Heart left ventricle (tissue), 16 donors: ENCODE data around the gene DLX2. TPM values are rescaled to one million over a fixed set of nuclear protein-coding genes. Genes with fewer than 3 reads are reported as not detected.
"Not testable (repeated sequence)": the region's sequence is repeated elsewhere in the genome, so short reads cannot be mapped to it uniquely, and the experiment has no call there.

Experiments used
- ATAC-seq, 4 donors: fragments of 200-7000 bp; cut with Tn5 transposase; one replicate each; pipeline ENCODE4 v1.9.1; 2020 to 2022; ENCODE audit warnings: moderate library complexity in 4 of 4, mild to moderate bottlenecking in 3 of 4, moderate number of reproducible peaks in 1 of 4
- DNase-seq, 5 donors: peaks; one replicate each; pipeline ENCODE4 v3.0.0-alpha.2; 2020
- H3K27ac ChIP-seq, 12 donors: fragments of 200-600 bp; sonication (generic) in 4 of 12; one replicate each; pipeline versions ENCODE4 v1.5.0 to v1.8.0; 2016 to 2022; ENCODE audit warnings: mild to moderate bottlenecking in 2 of 12
- H3K27me3 ChIP-seq, 9 donors: fragments of 200-600 bp; sonication (generic) in 2 of 9; one replicate each; pipeline versions ENCODE4 v1.5.1 to v1.8.0; 2016 to 2022; ENCODE audit warnings: mild to moderate bottlenecking in 3 of 9
- H3K36me3 ChIP-seq, 9 donors: fragments of 200-600 bp; sonication (generic) in 2 of 9; one replicate each; pipeline versions ENCODE4 v1.5.0 to v1.8.0; 2018 to 2022; ENCODE audit warnings: mild to moderate bottlenecking in 2 of 9
- H3K4me1 ChIP-seq, 12 donors: fragments of 200-600 bp; sonication (generic) in 4 of 12; one replicate each; pipeline versions ENCODE4 v1.5.0 to v1.8.0; 2016 to 2022; ENCODE audit warnings: mild to moderate bottlenecking in 3 of 12
- H3K4me3 ChIP-seq, 12 donors: fragments of 200-600 bp; sonication (generic) in 4 of 12; one replicate each; pipeline versions ENCODE4 v1.5.0 to v1.8.0; 2017 to 2022; ENCODE audit warnings: mild to moderate bottlenecking in 9 of 12, moderate library complexity in 4 of 12
- H3K9me3 ChIP-seq, 12 donors: fragments of 200-600 bp; sonication (generic) in 4 of 12; one replicate each; pipeline versions ENCODE4 v1.5.0 to v1.8.0; 2016 to 2022; ENCODE audit warnings: mild to moderate bottlenecking in 1 of 12
- CTCF ChIP-seq, 12 donors: fragments of 200-600 bp; sonication (generic) in 4 of 12; IDR thresholded peaks; one replicate each; pipeline versions ENCODE4 v1.5.0 to v1.8.0; 2018 to 2022; ENCODE audit warnings: antibody characterized with exemption in 12 of 12, mild to moderate bottlenecking in 5 of 12
- POLR2A ChIP-seq, 2 donors: fragments of 450-650 bp; IDR thresholded peaks; one replicate each; pipeline ENCODE4 v1.6.1; 2017; ENCODE audit warnings: antibody characterized with exemption in 2 of 2, mild to moderate bottlenecking in 2 of 2, moderate library complexity in 2 of 2
- WGBS, 4 donors: extraction: QIAGEN DNeasy Blood & Tissue Kit in 2 of 4; methylation state at CpG; one replicate each; pipeline versions ENCODE4 v1.1.5 to v1.1.7; 2013 to 2018; 5-methylcytosine and 5-hydroxymethylcytosine counted together
- intact Hi-C, 10 donors: fragments of 100-400 bp; cut with DNase I; formaldehyde crosslinking; loops; one replicate each; pipeline versions ENCODE4 v1.11.1 to v1.14.2; 2022
- polyA plus RNA-seq, 2 donors: library from polyadenylated mRNA; stranded (reverse); fragments of 200-250 nt; gene quantifications; one replicate each; pipeline ENCODE4 v1.2.3, GENCODE V29; 2013
- total RNA-seq, 9 donors: library from RNA; depleted of rRNA in 2 of 9; stranded (reverse); fragments of >200 nt in 2 of 9; fragmentation: NEBNext Ultra II Directional in 3 of 9; extraction: Animal tissue kit (Norgen Biotek cat#: 25700) in 3 of 9; gene quantifications; one replicate each; pipeline versions ENCODE4 v1.1.0 to v1.2.4, GENCODE V29; 2016 to 2023
- donor health status: ischemic (EF 13 %, LVEDD 7.1; RV severe dilation, severe dysfunction).
- donor health status: healthy with polysubstance abuse.
- donor health status: DM: no; HTN: yes; CAD: no.
- donor health status: DM: no; HTN: no; CAD: no.
- donor health status: ischemic (EF 25% LVEDD 6.9; RV normal size, moderate dysfunction).
- donor health status: ischemic (EF 25% LVEDD 5.7; RV mildly dilated, moderate dysfunction).
- donor health status: healthy.
- donor health status: DM: yes; HTN: yes; CAD: no.
- donor health status: ischemic (EF 35%, LVEDD 5.7; RV mildly dilated, moderate dysfunction).
- donor health status: nonischemic (EF 11% LVEDD 7.7; RV severe dilation, severe dysfunction).
- donor health status: DM: yes; HTN: yes; CAD: no.
- donor health status: PGD.
- donor health status: ischemic (EF 29% LVEDD 5.4; RV normal size, mild dysfunction).
- donor health status: nonischemic (EF 23%, LVEDD 6.1; RV moderate dilation, normal function).

Gene DLX2
- total and polyA plus RNA-seq, 11 donors = not detected

- no peak for ATAC-seq
- peaks cover 0 to 27% (median 4%) of the 10 kb centered on the region in 9 donors for H3K27me3 ChIP-seq
Measured at GRCh38 chr2:172119089-172119488, 16.4 kb upstream of the DLX2 start.

GRCh38 chr2:172116107-172116506 is 13.4 kb upstream of the DLX2 start:
- Histone ChIP-seq H3K27me3 (peaks cover 0 to 46% (median 7%) of the 10 kb centered on the region in 9 donors), H3K4me3 (no peak overlapping the region), H3K36me3 (no peaks in the 10 kb centered on the region), H3K27ac (no peak overlapping the region), H3K9me3 (no peaks in the 10 kb centered on the region), H3K4me1 (no peaks in the 10 kb centered on the region)
- DNase-seq (no peak), ATAC-seq (no peak)
- WGBS, 4 donors = 66 to 80% (median 75%) methylated on average over 3 to 5 of the region's 5 CpGs
- TF ChIP-seq POLR2A (IDR thresholded peaks at IDR 0.05) (no peak), CTCF (IDR thresholded peaks at IDR 0.05) (no peak)
- intact Hi-C loops = loop anchor here in 4 of 10 donors (10.0 kb wide), 2 partner anchors 521 to 541 kb away; no protein-coding TSS in a partner anchor

More at GRCh38 chr2:172119089-172119488, 16.4 kb upstream of the DLX2 start:
- Histone ChIP-seq H3K9me3 (no peaks in the 10 kb centered on the region), H3K4me1 (no peaks in the 10 kb centered on the region), H3K36me3 (no peaks in the 10 kb centered on the region), H3K4me3 (no peak overlapping the region), H3K27ac (no peak overlapping the region)
- intact Hi-C loops = loop anchor here in 4 of 10 donors (10.0 kb wide), 2 partner anchors 524 to 544 kb away; no protein-coding TSS in a partner anchor
- DNase-seq = no peak
- TF ChIP-seq POLR2A (IDR thresholded peaks at IDR 0.05) (no peak), CTCF (IDR thresholded peaks at IDR 0.05) (no peak)

- DNase-seq = no peak
- 82 to 92% (median 87%) methylated on average over 3 of the region's 3 CpGs for WGBS, 4 donors
- no peak overlapping the region for H3K4me3 ChIP-seq
- no peak overlapping the region for H3K27ac ChIP-seq
- no peaks in the 10 kb centered on the region for H3K36me3 ChIP-seq
- no peak for ATAC-seq
- no peak for TF ChIP-seq CTCF (IDR thresholded peaks at IDR 0.05)
- no peak for TF ChIP-seq POLR2A (IDR thresholded peaks at IDR 0.05)
- intact Hi-C loops = loop anchor here in 5 of 10 donors (5.0 to 10.0 kb wide), 5 partner anchors 412 to 542 kb away; no protein-coding TSS in a partner anchor
- H3K9me3 ChIP-seq = no peaks in the 10 kb centered on the region
- H3K27me3 ChIP-seq = peaks cover 0 to 56% (median 16%) of the 10 kb centered on the region in 9 donors
- H3K4me1 ChIP-seq = no peaks in the 10 kb centered on the region
Measured at GRCh38 chr2:172114579-172114978, 11.9 kb upstream of the DLX2 start.

GRCh38 chr2:172114176-172114575 is 11.5 kb upstream of the DLX2 start:
- not testable (repeated sequence) for H3K27ac ChIP-seq, H3K36me3 ChIP-seq, H3K4me3 ChIP-seq, H3K4me1 ChIP-seq, ATAC-seq, H3K9me3 ChIP-seq, DNase-seq
- intact Hi-C loops = loop anchor here in 5 of 10 donors (5.0 to 10.0 kb wide), 5 partner anchors 412 to 542 kb away; no protein-coding TSS in a partner anchor
- 90 to 92% (median 91%) methylated on average over 6 of the region's 6 CpGs for WGBS, 4 donors
- peaks cover 0 to 58% (median 16%) of the 10 kb centered on the region in 9 donors for H3K27me3 ChIP-seq

GRCh38 chr2:172113617-172114016 is 10.9 kb upstream of the DLX2 start:
- Histone ChIP-seq H3K36me3 (no peaks in the 10 kb centered on the region), H3K4me3 (no peak overlapping the region), H3K27me3 (peaks cover 2 to 63% (median 20%) of the 10 kb centered on the region in 9 donors), H3K27ac (no peak overlapping the region), H3K9me3 (no peaks in the 10 kb centered on the region), H3K4me1 (no peaks in the 10 kb centered on the region)
- DNase-seq (no peak), ATAC-seq (peak in 1 of 4 donors; percentile 45)
- 12 to 25% (median 21%) methylated on average over 2 of the region's 2 CpGs for WGBS, 4 donors
- intact Hi-C loops = loop anchor here in 5 of 10 donors (5.0 to 10.0 kb wide), 5 partner anchors 411 to 541 kb away; no protein-coding TSS in a partner anchor
- TF ChIP-seq CTCF (IDR thresholded peaks at IDR 0.05) (peak in 11 of 12 donors; percentile 8 to 54 (median 35)), POLR2A (IDR thresholded peaks at IDR 0.05) (no peak)
